Fibroblast of mammary gland (primary cell): Measurements from ENCODE around the gene CAMK2A.
A peak's percentile ranks its signal among the peaks of the same experiment; 100 is the strongest.

ENCODE experiments used
- DNase-seq: peaks from one replicate; pipeline ENCODE4 v3.0.0-alpha.2; 2010; ENCODE audit warnings: low read depth
- H3K4me3 ChIP-seq: 2 replicates; pipeline ENCODE4 v1.5.1; 2011; ENCODE audit warnings: low read depth, mild to moderate bottlenecking, low read length, moderate library complexity; ENCODE audit not compliant: control insufficient read depth
- CTCF ChIP-seq: conservative IDR thresholded peaks from 2 replicates; pipeline ENCODE4 v1.5.1; 2011; ENCODE audit warnings: low read depth, low read length, inconsistent platforms; ENCODE audit not compliant: control insufficient read depth, insufficient read depth

Gene CAMK2A

GRCh38 chr5:150306775-150307174, 17.2 kb upstream of the CAMK2A start:
- DNase-seq = no peak
- no peak overlapping the region for H3K4me3 ChIP-seq
- no peak for TF ChIP-seq CTCF

GRCh38 chr5:150305557-150305956, 16.0 kb upstream of the CAMK2A start:
- TF ChIP-seq CTCF = no peak
- no peak overlapping the region for H3K4me3 ChIP-seq
- DNase-seq = no peak

GRCh38 chr5:150305095-150305494, 15.5 kb upstream of the CAMK2A start:
- no peak for DNase-seq
- H3K4me3 ChIP-seq = no peak overlapping the region
- no peak for TF ChIP-seq CTCF

- TF ChIP-seq CTCF = no peak
- H3K4me3 ChIP-seq = no peak overlapping the region
- no peak for DNase-seq
Observed at GRCh38 chr5:150304481-150305081, 15.0 kb upstream of the CAMK2A start.

- no peak for TF ChIP-seq CTCF
- no peak overlapping the region for H3K4me3 ChIP-seq
- DNase-seq = peak; percentile 42
Observed at GRCh38 chr5:150303660-150304386, 14.2 kb upstream of the CAMK2A start.

- no peak for TF ChIP-seq CTCF
- DNase-seq = no peak
- H3K4me3 ChIP-seq = no peak overlapping the region
Observed at GRCh38 chr5:150303070-150303615, 13.6 kb upstream of the CAMK2A start.
